Spleen (tissue), 7 donors: ENCODE data around the gene NOXO1.

Source experiments
- CTCF ChIP-seq, 11 experiments: fragments of 200-600 bp in 7 of 11; fragments of 450-650 bp in 4 of 11; sonication (generic) in 4 of 11; IDR thresholded peaks in 8 of 11; conservative IDR thresholded peaks in 3 of 11; 1 replicate in 7 of 11; 2 replicates in 4 of 11; pipeline versions ENCODE4 v1.4.0 to v1.8.0; 2016 to 2021; ENCODE audit warnings: antibody characterized with exemption in 11 of 11, inconsistent platforms in 4 of 11, mild to moderate bottlenecking in 1 of 11
- POLR2A ChIP-seq, 3 donors: fragments of 450-650 bp; IDR thresholded peaks; one replicate each; pipeline ENCODE4 v1.5.1; 2017; ENCODE audit warnings: antibody characterized with exemption in 3 of 3, mild to moderate bottlenecking in 1 of 3
- donor health status: DM: no; HTN: no; CAD: no; lungs with moderate emphysema.
- donor health status: DM: no; HTN: no; CAD: no.
- donor health status: DM: no; HTN: no; CAD: no.

GRCh38 chr16:2001035-2001434 is 19.8 kb upstream of the NOXO1 start:
- no peak for TF ChIP-seq POLR2A (IDR thresholded peaks at IDR 0.05)
- no peak for TF ChIP-seq CTCF (IDR thresholded peaks at IDR 0.05 in 8 of 11, conservative IDR thresholded peaks at IDR 0.05 in 3 of 11)
